ENCODE measurements around the gene ADCY7. TPM values are rescaled to one million over a fixed set of nuclear protein-coding genes. Genes with fewer than 3 reads are reported as not detected.

Gene ADCY7
- total and polyA plus RNA-seq, 12 donors = 2.8 to 44.4 (median 17.5) TPM

- no peaks in the 10 kb centered on the region for H3K9me3 ChIP-seq (replicated peaks in 1 of 3)
- 24 to 46% (median 29%) methylated on average over 2 of the region's 2 CpGs for WGBS, 4 donors
- H3K4me1 ChIP-seq (replicated peaks in 1 of 2) = peaks cover 7 to 47% of the 10 kb centered on the region in 2 donors
- no peak for DNase-seq
- TF ChIP-seq CTCF (IDR thresholded peaks at IDR 0.05) (no peak), POLR2A (IDR thresholded peaks at IDR 0.05) (no peak)
- H3K36me3 ChIP-seq (replicated peaks in 1 of 2) = peaks cover 0 to 13% of the 10 kb centered on the region in 2 donors
- H3K4me3 ChIP-seq = no peak overlapping the region
- no peaks in the 10 kb centered on the region for H3K27me3 ChIP-seq
- no peak overlapping the region for H3K27ac ChIP-seq
- intact Hi-C loops (cut with DNase I) = no loop called here
These were observed 99.6 kb downstream of the ADCY7 start for GRCh38 chr16:50365791-50366575.

Small RNA genes lying within 50 kb of the gene (microRNA-seq; reads per million reads assigned to microRNA genes)
- gene MIR6771 = 0 to 0.45 (median 0) reads per million in 3 donors

Small RNA genes lying within 50 kb of the gene (small RNA-seq; reads per million reads assigned to genes)
- gene MIR6771 = 0 reads per million in 2 donors

Other genes with a start within 250 kb of the ADCY7 start
- 10 to 100 TPM; 14.7 to 25.3 (median 20.5) TPM for gene CNEP1R1, start 241.3 kb upstream of the ADCY7 start, total RNA-seq
- 10 to 100 TPM; 13.9 to 20.7 (median 14.1) TPM for gene CNEP1R1, start 241.3 kb upstream of the ADCY7 start, polyA plus RNA-seq
- gene HEATR3, start 200.6 kb upstream of the ADCY7 start, total RNA-seq = 10 to 100 TPM; 10.9 to 35.3 (median 20.5) TPM
- 10 to 100 TPM in 1 of 3 donors, 1 to 10 TPM in 2; 5.3 to 21.1 (median 6.9) TPM for gene HEATR3, start 200.6 kb upstream of the ADCY7 start, polyA plus RNA-seq
- 10 to 100 TPM in 8 of 9 donors, 1 to 10 TPM in 1; 6.8 to 20.3 (median 13.8) TPM for gene TENT4B, start 113.2 kb upstream of the ADCY7 start, total RNA-seq
- gene TENT4B, start 113.2 kb upstream of the ADCY7 start, polyA plus RNA-seq = 10 to 100 TPM in 1 of 3 donors, 1 to 10 TPM in 2; 4.2 to 27.8 (median 6.0) TPM
- 100 to 1,000 TPM in 2 of 9 donors, 10 to 100 TPM in 7; 37.2 to 117 (median 59.3) TPM for gene BRD7, start 102.4 kb downstream of the ADCY7 start, total RNA-seq
- gene BRD7, start 102.4 kb downstream of the ADCY7 start, polyA plus RNA-seq = 10 to 100 TPM; 41.8 to 85.5 (median 47.9) TPM